Measurements from ENCODE around the gene ADSS2.
"Not testable (repeated sequence)": the region's sequence is repeated elsewhere in the genome, so short reads cannot be mapped to it uniquely, and the experiment has no call there.

ADSS2 gene

DNA sequence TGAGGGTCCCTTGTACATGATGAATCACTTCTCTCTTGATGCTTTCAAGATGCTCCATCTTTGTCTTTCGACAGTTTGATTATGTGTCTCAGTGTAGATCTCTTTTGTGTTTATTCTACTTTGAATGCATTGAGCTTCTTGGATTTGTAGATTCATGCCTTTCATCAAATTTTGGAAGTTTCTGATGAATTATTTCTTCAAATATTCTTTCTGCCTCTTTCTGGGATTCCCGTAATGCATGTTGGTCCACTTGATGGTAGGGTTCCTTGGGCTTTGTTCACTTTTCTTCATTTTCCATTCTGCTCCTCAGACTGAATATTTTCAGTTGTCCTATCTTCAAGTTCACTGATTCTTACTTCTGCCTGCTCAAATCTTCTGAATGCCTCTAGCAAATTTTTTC lies 50.7 kb downstream of the ADSS2 start:
- H3K4me3 ChIP-seq (ENCODE audit: low read depth, low read length): no peak overlapping the region

GRCh38 chr1:244397131-244397530 lies 54.6 kb downstream of the ADSS2 start:
- no peak overlapping the region for H3K4me3 ChIP-seq (ENCODE audit: low read depth, low read length)

DNA sequence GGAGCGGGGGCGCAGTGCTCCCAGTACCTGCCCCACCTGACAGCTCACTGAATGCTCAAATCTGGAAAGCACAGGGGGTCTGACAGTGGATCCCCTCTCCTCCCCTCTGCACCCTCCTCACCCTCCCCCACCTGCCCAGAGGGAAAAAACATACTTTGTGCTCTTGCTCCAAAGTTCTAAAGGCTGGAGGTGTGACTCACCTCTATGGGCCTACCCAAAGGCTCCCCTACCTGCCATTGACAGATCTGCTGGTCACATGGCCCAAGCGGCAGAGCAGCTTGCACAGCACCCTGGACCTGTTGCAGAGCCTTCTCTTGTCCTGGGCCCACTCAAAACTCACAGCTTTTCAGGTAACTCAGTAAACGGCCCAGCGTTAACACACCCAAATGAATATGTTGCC lies 55.7 kb downstream of the ADSS2 start:
- no peak overlapping the region for H3K4me3 ChIP-seq (ENCODE audit: low read depth, low read length)

- H3K4me3 ChIP-seq (ENCODE audit: low read depth, low read length): no peak overlapping the region
These were observed 56.6 kb downstream of the ADSS2 start for GRCh38 chr1:244394826-244395765.

- H3K4me3 ChIP-seq (ENCODE audit: low read depth, low read length): no peak overlapping the region
These were observed 57.4 kb downstream of the ADSS2 start for GRCh38 chr1:244394346-244394745.

- H3K4me3 ChIP-seq (ENCODE audit: low read depth, low read length): no peak overlapping the region
These were observed 58.0 kb downstream of the ADSS2 start for GRCh38 chr1:244393604-244394176.

GRCh38 chr1:244391761-244392160 lies 59.9 kb downstream of the ADSS2 start:
- no peak overlapping the region for H3K4me3 ChIP-seq (ENCODE audit: low read depth, low read length)

DNA sequence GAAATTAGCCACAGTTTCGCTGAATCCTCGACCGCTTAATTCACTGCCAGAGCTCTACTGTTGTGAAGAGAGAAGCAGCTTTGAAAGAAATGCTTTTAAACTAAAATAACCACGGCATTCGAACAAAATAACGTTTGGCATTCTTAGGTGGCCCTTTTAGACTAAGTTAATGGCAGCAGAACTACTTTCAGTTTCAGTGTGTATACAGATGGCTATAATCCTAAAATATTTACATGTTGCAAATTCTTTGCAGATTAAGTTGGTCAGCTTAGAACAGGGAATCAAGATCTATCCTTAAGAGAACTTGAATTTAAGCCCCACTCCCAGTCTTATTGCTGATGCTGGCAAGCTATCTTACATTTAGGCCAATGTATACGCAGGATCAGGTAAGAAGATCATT lies 62.7 kb downstream of the ADSS2 start:
- no peak overlapping the region for H3K4me3 ChIP-seq (ENCODE audit: low read depth, low read length)

DNA sequence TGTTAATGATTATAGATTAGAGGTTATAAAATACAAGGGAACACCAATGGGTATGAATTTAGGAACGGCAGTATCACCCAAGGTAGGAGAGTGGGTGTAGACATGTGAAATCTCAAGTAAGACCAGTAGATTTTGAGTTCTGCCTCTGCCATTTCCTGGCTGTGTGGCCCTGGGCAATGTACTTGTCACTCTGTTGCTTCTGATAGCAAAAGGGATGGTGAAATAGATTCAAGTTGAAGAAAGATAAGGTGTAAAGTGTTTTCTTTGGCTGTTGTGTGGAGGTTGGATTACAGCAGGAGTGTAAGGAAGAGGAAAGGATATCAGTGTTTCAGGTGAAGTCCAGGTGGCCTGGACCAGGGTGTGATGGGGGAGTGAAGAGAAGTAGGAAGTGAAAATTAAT lies 64.3 kb downstream of the ADSS2 start:
- H3K4me3 ChIP-seq (ENCODE audit: low read depth, low read length): no peak overlapping the region

DNA sequence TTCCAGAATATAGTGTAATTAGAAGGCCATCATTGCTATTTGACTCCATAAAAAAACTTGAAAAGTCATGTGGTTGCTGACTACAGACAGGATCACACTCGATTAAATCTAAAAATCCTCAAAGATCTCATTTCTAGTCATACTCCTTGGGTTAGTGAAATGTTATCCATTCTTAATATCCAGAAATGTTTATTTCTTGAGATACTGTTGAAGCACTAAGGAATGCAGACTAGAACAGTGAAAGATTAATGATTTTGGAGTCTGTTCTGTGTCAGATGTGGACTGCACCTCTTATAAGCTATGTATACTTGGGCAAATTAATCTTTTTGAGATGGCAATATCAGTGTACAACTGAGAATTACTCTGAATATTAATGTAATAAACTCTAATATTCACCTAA lies 65.1 kb downstream of the ADSS2 start:
- no peak overlapping the region for H3K4me3 ChIP-seq (ENCODE audit: low read depth, low read length)

GRCh38 chr1:244384066-244384465 lies 67.6 kb downstream of the ADSS2 start:
- no peak overlapping the region for H3K4me3 ChIP-seq (ENCODE audit: low read depth, low read length)

GRCh38 chr1:244383278-244383884 lies 68.3 kb downstream of the ADSS2 start:
- H3K4me3 ChIP-seq (ENCODE audit: low read depth, low read length): no peak overlapping the region

DNA sequence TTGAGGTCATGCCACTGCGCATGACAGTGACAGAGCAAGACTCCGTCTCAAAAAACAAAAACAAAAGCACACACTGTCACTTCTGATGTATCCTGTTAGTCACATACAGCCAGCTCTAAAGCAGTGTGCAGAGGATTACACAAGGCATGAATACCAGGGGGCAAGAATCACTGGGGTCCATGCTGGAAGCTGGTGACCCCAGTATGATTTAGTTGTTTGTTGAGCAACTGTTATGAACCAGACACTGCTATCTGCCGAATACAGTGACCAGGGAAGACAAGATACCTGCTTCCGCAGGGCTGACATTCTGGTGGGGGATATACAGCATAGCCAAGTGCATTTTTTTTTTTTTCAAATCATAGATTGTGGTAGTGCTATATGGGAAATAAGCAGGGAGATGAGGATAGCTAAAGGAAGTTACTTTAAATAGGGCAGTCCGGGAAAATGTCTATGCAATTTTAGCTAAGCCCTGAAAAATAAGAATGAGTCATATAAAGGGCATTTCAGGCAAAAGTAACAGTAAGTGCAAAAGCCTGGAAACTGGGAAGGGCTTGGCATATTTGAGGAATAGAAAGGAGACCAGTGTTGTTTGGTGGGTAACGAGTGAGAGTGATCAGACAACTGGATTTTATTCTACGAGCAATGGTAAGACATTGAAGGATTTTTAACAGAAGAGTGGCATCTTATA lies 69.7 kb downstream of the ADSS2 start:
- no peak overlapping the region for H3K4me3 ChIP-seq (ENCODE audit: low read depth, low read length)

GRCh38 chr1:244376126-244376525 lies 75.6 kb downstream of the ADSS2 start:
- H3K4me3 ChIP-seq (ENCODE audit: low read depth, low read length): no peak overlapping the region

DNA sequence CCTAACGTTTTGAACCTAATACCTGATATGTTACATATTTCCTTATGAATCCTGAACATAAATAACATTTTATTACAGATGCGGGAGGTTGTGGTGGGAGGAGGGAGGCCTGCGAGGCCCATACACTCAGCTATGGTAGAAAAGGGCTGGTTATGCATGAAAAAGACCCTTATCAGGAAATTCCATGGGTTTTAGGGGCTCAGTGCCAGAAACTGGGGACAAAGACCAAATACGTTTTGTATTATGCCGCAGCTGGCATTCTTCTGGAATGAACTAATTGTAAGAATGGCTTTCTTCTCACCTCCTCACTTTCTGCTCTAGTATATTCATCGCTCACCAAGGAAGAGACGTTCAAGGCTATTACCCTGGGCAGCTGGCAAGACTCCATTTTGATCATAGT lies 76.7 kb downstream of the ADSS2 start:
- no peak overlapping the region for H3K4me3 ChIP-seq (ENCODE audit: low read depth, low read length)

- H3K4me3 ChIP-seq (ENCODE audit: low read depth, low read length): not testable (repeated sequence)
These were observed 77.2 kb downstream of the ADSS2 start for GRCh38 chr1:244374484-244374883.

DNA sequence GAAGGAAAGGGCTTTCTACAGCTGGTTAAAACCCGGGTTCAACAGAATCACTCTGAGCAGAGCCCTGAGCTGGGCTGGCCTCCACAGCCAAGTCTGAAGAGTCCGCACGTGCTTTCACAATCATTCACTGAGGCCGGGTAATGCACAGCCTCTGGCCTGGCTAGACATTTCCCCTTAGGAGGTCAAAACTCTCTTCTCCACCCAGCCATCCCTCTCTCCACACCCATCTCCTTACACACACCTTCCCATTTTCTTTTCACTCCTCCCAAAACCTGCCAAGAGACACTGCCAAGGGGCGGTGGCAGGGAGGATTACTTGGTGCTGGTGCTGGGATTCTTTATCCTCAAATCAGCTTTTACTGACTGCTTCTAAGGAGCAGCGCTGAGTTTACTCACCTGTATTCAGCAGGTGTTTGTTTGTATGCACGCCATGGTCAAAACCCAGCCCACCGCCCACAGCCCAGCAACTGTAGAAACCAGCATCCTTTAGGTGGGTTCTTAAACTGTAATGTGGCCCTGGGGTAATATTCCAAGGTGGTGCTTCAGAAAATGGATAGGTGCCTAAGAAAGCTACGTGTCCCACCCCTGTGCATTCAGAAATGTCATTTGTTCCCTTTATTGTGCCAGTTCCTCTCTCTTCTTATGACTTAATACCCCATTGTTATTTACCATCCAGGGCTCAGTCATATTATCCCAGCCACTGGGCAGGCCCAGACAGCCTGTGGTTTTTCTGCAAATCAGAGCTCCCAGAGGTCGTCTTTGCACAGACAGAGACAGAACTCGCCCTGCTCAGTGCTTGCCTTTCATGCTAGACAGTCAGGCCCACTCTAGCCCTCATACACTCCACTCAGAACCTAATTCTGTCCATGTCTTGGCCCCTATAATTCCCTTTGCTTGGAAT lies 80.2 kb downstream of the ADSS2 start:
- no peak overlapping the region for H3K4me3 ChIP-seq (ENCODE audit: low read depth, low read length)

DNA sequence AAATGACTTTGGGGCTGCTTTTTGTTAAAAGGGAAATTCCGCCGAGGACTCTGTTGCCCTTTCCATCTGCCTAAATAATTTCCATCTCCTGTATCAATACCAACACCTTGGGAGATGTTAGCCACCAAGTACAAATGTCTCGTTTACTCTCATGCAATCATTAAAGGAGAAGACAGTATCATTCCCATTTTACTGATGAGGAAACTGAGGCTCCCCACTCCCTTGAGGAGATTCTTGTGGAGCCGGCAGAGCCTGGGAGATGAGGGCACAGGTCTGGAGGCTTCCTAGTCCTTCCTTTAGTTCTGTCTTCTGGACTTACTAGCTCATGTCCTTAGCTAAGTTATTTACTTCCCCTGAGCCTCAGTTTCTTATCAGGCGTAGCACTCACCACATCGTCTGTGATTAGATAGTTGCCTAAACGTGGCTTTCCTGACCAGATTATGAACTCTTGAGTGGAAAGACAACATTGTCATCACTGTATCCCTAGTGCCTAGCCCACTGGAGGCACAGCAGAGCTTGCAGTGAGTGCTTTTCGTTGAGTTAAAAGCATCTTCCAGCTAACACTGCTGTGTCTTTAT lies 81.6 kb downstream of the ADSS2 start:
- no peak overlapping the region for H3K4me3 ChIP-seq (ENCODE audit: low read depth, low read length)

GRCh38 chr1:244369256-244370057 lies 82.3 kb downstream of the ADSS2 start:
- H3K4me3 ChIP-seq (ENCODE audit: low read depth, low read length): no peak overlapping the region
